Caco-2 (cell line): ENCODE measurements around the gene TWF2. TPM values are rescaled to one million over a fixed set of nuclear protein-coding genes. Genes with fewer than 3 reads are reported as not detected.

Experiments used
- BruUV-seq: library from RNA; stranded (reverse); fragments of 400-500 nt; replicated peaks from 2 replicates; lab custom pipeline; 2021; lab: Mats Ljungman, UMichigan
- CTCF ChIA-PET: fragments of 300-600 bp; sonication (Branson Sonifier 250); formaldehyde crosslinking; loops from one replicate; lab custom pipeline; 2022; ENCODE audit warnings: antibody characterized with exemption; lab: Charles Lee
- POLR2A ChIA-PET: fragments of 300-600 bp; sonication (Branson Sonifier 250); formaldehyde crosslinking; loops from one replicate; lab custom pipeline; 2022; ENCODE audit warnings: antibody characterized with exemption; lab: Charles Lee
- DNase-seq, 2 experiments: peaks; one replicate each; pipeline versions ENCODE4 v3.0.0 to v3.0.0-alpha.2; 2020 to 2022
- H3K27me3 ChIP-seq: replicated peaks from 2 replicates; pipeline ENCODE4 v1.6.0; 2011; ENCODE audit warnings: low read length; ENCODE audit not compliant: control insufficient read depth, insufficient read depth
- H3K36me3 ChIP-seq: 2 replicates; pipeline ENCODE4 v1.5.1; 2011; ENCODE audit warnings: low read length; ENCODE audit not compliant: control insufficient read depth, insufficient read depth
- H3K4me1 ChIP-seq: fragments of 250-450 bp; sonication (Bioruptor Pico); 2 replicates; pipeline ENCODE4 v1.5.1; 2020; ENCODE audit warnings: mild to moderate bottlenecking
- H3K4me3 ChIP-seq: 2 replicates; pipeline ENCODE4 v1.5.1; 2011; ENCODE audit warnings: low read depth, mild to moderate bottlenecking, control low read depth, low read length
- H3K9me3 ChIP-seq: fragments of 250-450 bp; sonication (Bioruptor Pico); 2 replicates; pipeline ENCODE4 v1.5.1; 2020; ENCODE audit warnings: mild to moderate bottlenecking, moderate library complexity
- H3K27ac Mint-ChIP-seq: one replicate; pipeline ENCODE4 v1.8.0; 2022; ENCODE audit warnings: mixed read lengths; ENCODE audit not compliant: unreplicated experiment
- H3K27me3 Mint-ChIP-seq: one replicate; pipeline ENCODE4 v1.8.0; 2022; ENCODE audit warnings: mixed read lengths; ENCODE audit not compliant: insufficient read depth, unreplicated experiment
- H3K36me3 Mint-ChIP-seq: one replicate; pipeline ENCODE4 v1.8.0; 2022; ENCODE audit warnings: mild to moderate bottlenecking, mixed read lengths; ENCODE audit not compliant: insufficient read depth, unreplicated experiment
- H3K4me1 Mint-ChIP-seq: one replicate; pipeline ENCODE4 v1.8.0; 2022; ENCODE audit warnings: low read depth, mixed read lengths; ENCODE audit not compliant: unreplicated experiment
- H3K4me3 Mint-ChIP-seq: one replicate; pipeline ENCODE4 v1.8.0; 2022; ENCODE audit warnings: mild to moderate bottlenecking, moderate library complexity, mixed read lengths; ENCODE audit not compliant: unreplicated experiment
- H3K9me3 Mint-ChIP-seq: one replicate; pipeline ENCODE4 v1.8.0; 2022; ENCODE audit warnings: mixed read lengths; ENCODE audit not compliant: unreplicated experiment
- CTCF ChIP-seq, 2 experiments: fragments of 200-600 bp in 1 of 2; IDR thresholded peaks; 1 replicate in 1 of 2; 2 replicates in 1 of 2; pipeline versions ENCODE4 v1.5.1 to v1.8.0; 2011 to 2022; ENCODE audit warnings: antibody characterized with exemption in 1 of 2, control low read depth in 1 of 2, inconsistent platforms in 1 of 2, low read depth in 1 of 2, low read length in 1 of 2, mild to moderate bottlenecking in 1 of 2, moderate library complexity in 1 of 2; ENCODE audit not compliant: insufficient read depth in 1 of 2, severe bottlenecking in 1 of 2, unreplicated experiment in 1 of 2
- intact Hi-C: fragments of 100-400 bp; cut with micrococcal nuclease; formaldehyde crosslinking; loops from one replicate; pipeline ENCODE4 v1.10.0; 2022; ENCODE audit not compliant: unreplicated experiment
- microRNA-seq: library from miRNA; unstranded; fragments of <30 nt; microRNA quantifications from one replicate; pipeline ENCODE4 v1.2.0, GENCODE V29; 2022
- total RNA-seq: library from RNA; stranded (reverse); gene quantifications from 2 replicates; pipeline ENCODE4 v1.2.3, GENCODE V29; 2022

Gene TWF2
- total RNA-seq, 1 experiment from 2014 or later: 29.9 TPM

DNA sequence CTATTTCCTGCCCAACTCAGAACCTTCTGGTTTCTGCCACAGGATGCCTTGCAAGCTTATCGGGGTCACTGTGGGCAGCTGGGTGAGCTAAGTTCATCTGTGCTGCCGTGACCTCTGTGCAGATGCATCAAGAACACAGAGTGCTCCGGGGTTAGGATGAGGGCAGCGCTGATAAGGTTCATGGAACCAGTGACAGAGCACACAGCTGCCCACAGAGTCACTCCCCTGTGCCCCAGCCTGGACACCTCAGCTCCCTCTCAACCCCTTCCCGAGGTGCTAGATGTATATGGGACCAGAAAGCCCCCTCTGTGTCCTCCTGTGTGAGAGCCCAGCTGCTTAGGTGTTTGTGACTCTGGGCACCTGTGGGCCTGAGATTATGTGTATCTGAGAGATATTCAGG is 56.8 kb downstream of the TWF2 start:
- no TSS peak for BruUV-seq
- Histone ChIP-seq H3K4me1 (peaks cover 2% of the 10 kb centered on the region; the same call in 1 of the 2 replicates), H3K4me3 (no peak overlapping the region), H3K36me3 (no peaks in the 10 kb centered on the region), H3K27me3 (no peaks in the 10 kb centered on the region), H3K9me3 (no peaks in the 10 kb centered on the region)
- no peak for DNase-seq
- ChIA-PET CTCF (no interaction called here), POLR2A (interaction anchor here (1.1 kb wide), 1 partner anchor 27 kb away, joined by 5 read pairs; the partner anchor contains the start of gene POC1A)
- Mint-ChIP-seq H3K4me3 (no peak overlapping the region), H3K27me3 (no peaks in the 10 kb centered on the region), H3K9me3 (no peaks in the 10 kb centered on the region), H3K36me3 (no peaks in the 10 kb centered on the region), H3K4me1 (no peaks in the 10 kb centered on the region), H3K27ac (no peak overlapping the region)
- intact Hi-C loops: no loop called here
- TF ChIP-seq CTCF (IDR thresholded peaks at IDR 0.05; ENCODE audit: insufficient read depth in 1 of 2, low read depth in 1 of 2, low read length in 1 of 2, severe bottlenecking in 1 of 2, unreplicated experiment in 1 of 2): no peak

GRCh38 chr3:52181543-52181942 is 57.4 kb downstream of the TWF2 start:
- TF ChIP-seq CTCF (IDR thresholded peaks at IDR 0.05; ENCODE audit: insufficient read depth in 1 of 2, low read depth in 1 of 2, low read length in 1 of 2, severe bottlenecking in 1 of 2, unreplicated experiment in 1 of 2): no peak
- CTCF ChIA-PET: interaction anchor here (0.6 kb wide), 1 partner anchor 11 kb away, joined by 3 read pairs; no protein-coding TSS in a partner anchor
- no peak for DNase-seq
- Mint-ChIP-seq H3K4me3 (no peak overlapping the region), H3K36me3 (no peaks in the 10 kb centered on the region), H3K4me1 (no peaks in the 10 kb centered on the region), H3K27me3 (no peaks in the 10 kb centered on the region), H3K27ac (no peak overlapping the region), H3K9me3 (no peaks in the 10 kb centered on the region)
- Histone ChIP-seq H3K27me3 (no peaks in the 10 kb centered on the region), H3K36me3 (no peaks in the 10 kb centered on the region), H3K4me1 (peaks cover 6% of the 10 kb centered on the region; the same call in 1 of the 2 replicates), H3K9me3 (no peaks in the 10 kb centered on the region), H3K4me3 (no peak overlapping the region)
- POLR2A ChIA-PET: interaction anchor here (1.1 kb wide), 1 partner anchor 27 kb away, joined by 5 read pairs; the partner anchor contains the start of gene POC1A
- BruUV-seq: no TSS peak
- intact Hi-C loops: no loop called here

Small RNA genes lying within 50 kb of the gene (microRNA-seq; reads per million reads assigned to microRNA genes)
- 26,887 reads per million, percentile 99 among the genes with 10 or more reads in this experiment for gene MIRLET7G

Other genes with a start within 250 kb of the TWF2 start
- gene RPL29, start 243.3 kb downstream of the TWF2 start, total RNA-seq: 976 and 995 TPM in 2 replicates
- 8.4 and 9.9 TPM in 2 replicates for gene DUSP7, start 182.6 kb downstream of the TWF2 start, total RNA-seq
- 28.3 and 32.2 TPM in 2 replicates for gene POC1A, start 84.7 kb downstream of the TWF2 start, total RNA-seq
- gene ALAS1, start 41.0 kb downstream of the TWF2 start, total RNA-seq: 53.1 and 60.0 TPM in 2 replicates
- gene TLR9, start 13.5 kb downstream of the TWF2 start, total RNA-seq: not detected in 2 replicates
- 6.7 and 8.3 TPM in 2 replicates for gene PPM1M, start 6.6 kb upstream of the TWF2 start, total RNA-seq
- 67.1 and 68.7 TPM in 2 replicates for gene WDR82, start 39.5 kb upstream of the TWF2 start, total RNA-seq
- gene GLYCTK, start 48.7 kb upstream of the TWF2 start, total RNA-seq: 128 and 146 TPM in 2 replicates
- gene DNAH1, start 77.2 kb upstream of the TWF2 start, total RNA-seq: 2.9 and 4.1 TPM in 2 replicates
- gene BAP1, start 170.8 kb upstream of the TWF2 start, total RNA-seq: 78.9 and 83.4 TPM in 2 replicates
- 2.4 and 4.1 TPM in 2 replicates for gene PHF7, start 171.5 kb upstream of the TWF2 start, total RNA-seq
- gene SEMA3G, start 205.9 kb upstream of the TWF2 start, total RNA-seq: 0.28 and 0.32 TPM in 2 replicates
- gene TNNC1, start 214.9 kb upstream of the TWF2 start, total RNA-seq: 36.1 and 40.5 TPM in 2 replicates
- 61.1 and 62.2 TPM in 2 replicates for gene NISCH, start 216.4 kb upstream of the TWF2 start, total RNA-seq